Right lobe of liver (tissue), 6 donors: ENCODE measurements around the gene MAP3K5. TPM values are rescaled to one million over a fixed set of nuclear protein-coding genes. Genes with fewer than 3 reads are reported as not detected.

Source experiments
- ATAC-seq, 4 donors: fragments of 200-7000 bp; cut with Tn5 transposase; one replicate each; pipeline ENCODE4 v1.9.1; 2020; ENCODE audit warnings: mild to moderate bottlenecking in 4 of 4, moderate library complexity in 4 of 4
- DNase-seq, 3 donors: peaks; one replicate each; pipeline ENCODE4 v3.0.0-alpha.2; 2020
- H3K27ac ChIP-seq, 3 donors: fragments of 200-600 bp; one replicate each; pipeline ENCODE4 v1.8.0; 2022
- H3K27me3 ChIP-seq, 2 donors: fragments of 200-600 bp; one replicate each; pipeline ENCODE4 v1.8.0; 2022
- H3K36me3 ChIP-seq, 4 donors: fragments of 200-600 bp; sonication (generic) in 1 of 4; one replicate each; pipeline versions ENCODE4 v1.5.1 to v1.8.0; 2017 to 2022; ENCODE audit warnings: control low read depth in 1 of 4
- H3K4me1 ChIP-seq, 4 donors: fragments of 200-600 bp; sonication (generic) in 1 of 4; one replicate each; pipeline versions ENCODE4 v1.5.1 to v1.8.0; 2017 to 2022; ENCODE audit warnings: control low read depth in 1 of 4
- H3K4me3 ChIP-seq, 3 donors: fragments of 200-600 bp; one replicate each; pipeline ENCODE4 v1.8.0; 2022
- H3K9me3 ChIP-seq, 4 donors: fragments of 200-600 bp; sonication (generic) in 1 of 4; one replicate each; pipeline versions ENCODE4 v1.5.1 to v1.8.0; 2017 to 2022; ENCODE audit warnings: control low read depth in 1 of 4
- POLR2A ChIP-seq: fragments of 450-650 bp; IDR thresholded peaks from one replicate; pipeline ENCODE4 v1.6.1; 2017; ENCODE audit warnings: antibody characterized with exemption, mild to moderate bottlenecking
- WGBS: methylation state at CpG from one replicate; pipeline ENCODE4 v1.1.6; 2018; ENCODE audit warnings: low coverage, low lambda C conversion rate; ENCODE audit not compliant: insufficient coverage; ENCODE audit errors: missing lambda C conversion rate; 5-methylcytosine and 5-hydroxymethylcytosine counted together
- intact Hi-C, 2 donors: fragments of 100-400 bp; cut with DNase I; formaldehyde crosslinking; loops; one replicate each; pipeline versions ENCODE4 v1.11.2 to v1.14.1; 2022
- total RNA-seq, 6 experiments: library from RNA; depleted of rRNA in 2 of 6; stranded (reverse); fragments of >200 nt in 2 of 6; fragmentation: NEBNext Ultra II Directional in 3 of 6; extraction: Animal tissue kit (Norgen Biotek cat#: 25700) in 3 of 6; gene quantifications; one replicate each; pipeline versions ENCODE4 v1.1.0 to v1.2.4, GENCODE V29; 2016 to 2023
- TF ChIP-seq, protein P1 (sequence below), 4 donors: fragments of 200-600 bp in 3 of 4; fragments of 450-650 bp in 1 of 4; IDR thresholded peaks; one replicate each; pipeline versions ENCODE4 v1.5.1 to v1.8.0; 2016 to 2022; ENCODE audit warnings: antibody characterized with exemption in 4 of 4, mild to moderate bottlenecking in 2 of 4
- donor health status: DM: no; HTN: yes; CAD: no.
- donor health status: DM: no; HTN: no; CAD: no.
- donor health status: DM: no; HTN: no; CAD: no.
- donor health status: DM: no; HTN: yes; CAD: no.
- donor health status: DM: no; HTN: yes; CAD: no.

The MAP3K5 gene
- total RNA-seq, 6 experiments from 2014 or later = 5.0 to 10.4 (median 6.9) TPM

DNA sequence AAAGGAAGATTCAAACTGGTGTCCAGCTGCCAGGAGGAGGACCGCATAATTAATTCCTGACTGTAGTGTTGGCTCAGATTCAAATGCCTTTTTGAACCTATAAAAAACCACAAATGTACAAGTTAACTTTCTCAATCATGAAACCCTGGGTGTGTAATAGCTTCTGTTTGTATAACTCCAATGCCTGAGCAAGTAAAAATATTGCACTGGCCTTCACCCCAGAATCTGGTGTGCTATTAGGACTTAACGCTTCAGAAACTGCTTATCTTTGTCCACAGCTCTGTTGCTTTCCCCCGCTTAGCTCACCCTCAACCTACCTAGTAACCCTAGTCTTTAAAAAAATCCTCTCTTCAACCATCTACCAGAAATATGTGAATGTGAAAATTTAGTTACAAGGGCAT lies 123.0 kb downstream of the MAP3K5 start:
- Histone ChIP-seq H3K27me3 (no peaks in the 10 kb centered on the region), H3K36me3 (no peaks in the 10 kb centered on the region), H3K27ac (peak overlapping the region in 1 of 3 donors; percentile 22), H3K4me3 (peak overlapping the region in 1 of 3 donors; percentile 0), H3K4me1 (no peaks in the 10 kb centered on the region), H3K9me3 (no peaks in the 10 kb centered on the region)
- TF ChIP-seq, protein P1, sequence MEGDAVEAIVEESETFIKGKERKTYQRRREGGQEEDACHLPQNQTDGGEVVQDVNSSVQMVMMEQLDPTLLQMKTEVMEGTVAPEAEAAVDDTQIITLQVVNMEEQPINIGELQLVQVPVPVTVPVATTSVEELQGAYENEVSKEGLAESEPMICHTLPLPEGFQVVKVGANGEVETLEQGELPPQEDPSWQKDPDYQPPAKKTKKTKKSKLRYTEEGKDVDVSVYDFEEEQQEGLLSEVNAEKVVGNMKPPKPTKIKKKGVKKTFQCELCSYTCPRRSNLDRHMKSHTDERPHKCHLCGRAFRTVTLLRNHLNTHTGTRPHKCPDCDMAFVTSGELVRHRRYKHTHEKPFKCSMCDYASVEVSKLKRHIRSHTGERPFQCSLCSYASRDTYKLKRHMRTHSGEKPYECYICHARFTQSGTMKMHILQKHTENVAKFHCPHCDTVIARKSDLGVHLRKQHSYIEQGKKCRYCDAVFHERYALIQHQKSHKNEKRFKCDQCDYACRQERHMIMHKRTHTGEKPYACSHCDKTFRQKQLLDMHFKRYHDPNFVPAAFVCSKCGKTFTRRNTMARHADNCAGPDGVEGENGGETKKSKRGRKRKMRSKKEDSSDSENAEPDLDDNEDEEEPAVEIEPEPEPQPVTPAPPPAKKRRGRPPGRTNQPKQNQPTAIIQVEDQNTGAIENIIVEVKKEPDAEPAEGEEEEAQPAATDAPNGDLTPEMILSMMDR (IDR thresholded peaks at IDR 0.05) = no peak
- no peak for TF ChIP-seq POLR2A
- ATAC-seq = peak; percentile 81 to 95 (median 93)
- intact Hi-C loops = no loop called here
- DNase-seq = no peak
- 24% methylated on average over 3 of the region's 3 CpGs for WGBS

DNA sequence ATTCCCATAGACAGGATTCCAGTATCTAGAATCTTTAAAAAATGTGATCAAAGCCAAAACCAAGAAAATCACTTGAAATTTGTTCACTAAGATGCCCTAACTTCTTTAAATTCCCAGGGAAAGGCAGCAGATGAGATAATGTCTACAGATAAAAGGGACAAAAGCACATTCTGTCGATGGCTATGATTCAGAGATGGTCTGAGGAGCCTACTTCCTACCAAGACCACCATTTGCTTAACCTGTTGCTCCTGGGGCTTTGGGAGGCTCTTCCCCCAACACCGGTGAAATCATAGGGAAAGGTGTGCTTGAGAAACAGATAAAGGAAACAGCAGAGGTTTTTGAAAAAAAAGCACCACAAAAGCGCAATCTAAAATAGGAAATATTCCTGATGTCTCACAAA lies 123.7 kb downstream of the MAP3K5 start:
- intact Hi-C loops = no loop called here
- Histone ChIP-seq H3K27ac (no peak overlapping the region), H3K9me3 (no peaks in the 10 kb centered on the region), H3K4me1 (no peaks in the 10 kb centered on the region), H3K4me3 (no peak overlapping the region), H3K27me3 (no peaks in the 10 kb centered on the region), H3K36me3 (no peaks in the 10 kb centered on the region)
- TF ChIP-seq, protein P1 (IDR thresholded peaks at IDR 0.05) = no peak
- no peak for TF ChIP-seq POLR2A
- ATAC-seq = no peak
- DNase-seq = no peak
- 83% methylated on average over 2 of the region's 3 CpGs for WGBS

DNA sequence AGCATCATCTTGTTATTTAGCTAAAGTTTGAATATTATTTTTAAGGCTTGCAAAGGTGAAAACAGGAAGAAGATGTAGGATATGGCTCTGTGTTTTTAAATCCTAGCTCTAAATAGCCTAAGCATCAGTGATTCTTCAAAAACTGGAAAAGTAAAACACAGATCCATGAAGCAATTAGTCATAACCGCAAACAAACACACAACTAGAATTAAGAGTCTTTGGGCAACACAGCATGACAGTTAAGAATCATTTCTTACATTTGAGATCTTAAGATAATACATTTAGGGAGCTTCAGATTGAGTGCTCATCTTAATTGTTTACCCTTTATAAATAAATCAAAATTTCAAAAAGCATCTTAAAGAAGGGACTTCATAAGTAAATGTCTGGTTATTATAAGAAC lies 126.2 kb downstream of the MAP3K5 start:
- no peak overlapping the region for H3K27ac ChIP-seq

DNA sequence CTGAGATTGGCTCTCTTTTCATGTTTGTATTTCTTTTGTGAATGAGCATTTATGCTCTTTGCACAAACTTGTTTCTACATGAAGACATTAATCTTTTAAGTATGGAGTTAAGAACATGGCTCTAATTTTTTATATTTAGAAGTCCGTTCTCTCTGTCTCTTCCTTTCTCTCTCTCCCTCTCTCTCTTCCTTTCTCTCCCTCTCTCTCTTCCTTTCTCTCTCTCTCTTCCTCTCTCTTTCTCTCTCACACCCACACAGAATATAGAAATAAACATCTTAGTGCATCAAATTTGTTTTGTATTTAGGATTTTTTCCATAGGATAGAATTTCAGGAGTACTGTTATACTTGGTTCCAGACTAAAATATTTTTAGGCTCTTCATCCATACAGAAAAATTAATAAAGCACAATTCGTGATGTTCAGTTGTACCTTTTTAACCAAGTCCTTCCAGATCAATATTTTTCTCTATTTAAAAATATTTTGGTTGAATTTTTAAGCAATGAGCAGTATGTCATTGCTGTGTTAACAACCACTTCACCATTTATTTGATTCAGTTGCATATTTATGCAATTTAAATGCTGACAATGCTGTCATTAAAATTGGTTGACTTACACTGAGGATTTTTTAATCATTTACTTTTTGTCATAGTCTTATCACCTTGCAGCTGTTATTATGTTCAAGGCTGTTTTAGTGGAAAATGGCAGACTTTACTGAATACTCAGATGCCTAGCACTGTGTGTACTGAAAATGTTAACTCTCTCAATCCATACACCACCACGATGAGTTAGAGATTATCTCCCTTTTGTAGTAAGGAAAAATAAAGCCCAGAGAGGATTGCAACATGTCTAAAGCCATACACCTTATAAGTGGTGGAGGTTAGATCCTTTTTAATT lies 129.7 kb downstream of the MAP3K5 start:
- no peak overlapping the region for H3K27ac ChIP-seq
- no peaks in the 10 kb centered on the region for H3K36me3 ChIP-seq
- no peaks in the 10 kb centered on the region for H3K4me1 ChIP-seq
- ATAC-seq (no peak), DNase-seq (no peak)
- intact Hi-C loops = no loop called here
- TF ChIP-seq, protein P1 (IDR thresholded peaks at IDR 0.05) = no peak
- TF ChIP-seq POLR2A = no peak
- H3K9me3 ChIP-seq = no peaks in the 10 kb centered on the region
- 85% methylated on average over 3 of the region's 3 CpGs for WGBS
- no peak overlapping the region for H3K4me3 ChIP-seq
- H3K27me3 ChIP-seq = no peaks in the 10 kb centered on the region

More for the DNA sequence above, 126.2 kb downstream of the MAP3K5 start:
- no peaks in the 10 kb centered on the region for H3K36me3 ChIP-seq
- H3K4me1 ChIP-seq = no peaks in the 10 kb centered on the region
- no peak overlapping the region for H3K4me3 ChIP-seq
- TF ChIP-seq, protein P1 (IDR thresholded peaks at IDR 0.05) = no peak
- TF ChIP-seq POLR2A = no peak
- DNase-seq (no peak), ATAC-seq (no peak)
- no peaks in the 10 kb centered on the region for H3K9me3 ChIP-seq
- intact Hi-C loops = no loop called here
- no peaks in the 10 kb centered on the region for H3K27me3 ChIP-seq
- WGBS = 100% methylated on average over 1 of the region's 1 CpG
